ENCODE data around the gene CD68.
"Not testable (repeated sequence)": the region's sequence is repeated elsewhere in the genome, so short reads cannot be mapped to it uniquely, and the experiment has no call there.

The CD68 gene

DNA sequence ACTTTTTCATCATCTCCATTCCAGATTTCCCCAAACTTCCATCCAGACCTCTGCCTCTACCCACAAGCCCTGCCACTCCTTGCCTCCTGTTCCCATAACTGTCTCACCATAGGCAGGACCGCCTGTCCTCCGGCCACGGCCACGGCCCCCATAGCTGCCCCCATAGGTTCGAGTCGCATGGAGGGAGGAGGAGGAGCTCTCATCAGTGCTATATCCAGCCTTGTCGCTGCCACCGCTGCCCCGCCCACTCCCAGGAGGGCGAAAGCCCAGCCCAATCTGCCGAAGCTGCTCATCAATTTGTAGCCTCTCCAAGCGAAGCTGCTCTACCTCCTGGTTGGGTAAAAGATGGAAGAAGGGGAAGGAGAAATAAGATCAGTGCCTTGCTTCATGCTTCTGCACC is 13.9 kb downstream of the CD68 start:
- Histone ChIP-seq H3K9me3 (ENCODE audit: insufficient read depth, low read depth, low read length) (peaks cover 4% of the 10 kb centered on the region), H4K8ac (ENCODE audit: low read depth, low read length) (no peak overlapping the region), H3K4me2 (ENCODE audit: low read length) (no peak overlapping the region), H3K36me3 (ENCODE audit: control insufficient read depth in 1 of 2, insufficient read depth in 2 of 2, low read length in 2 of 2) (peaks cover 58 to 63% of the 10 kb centered on the region in 2 experiments), H2BK120ac (ENCODE audit: insufficient read depth, low read length, poor library complexity) (no peak overlapping the region), H2AK5ac (ENCODE audit: low read length) (no peak overlapping the region), H3K23ac (ENCODE audit: low read length) (no peak overlapping the region), H3K27ac (ENCODE audit: low read depth, low read length) (no peak overlapping the region), H3K79me2 (ENCODE audit: control insufficient read depth, insufficient read depth, low read length, poor library complexity) (peaks cover 4% of the 10 kb centered on the region), H4K12ac (ENCODE audit: low read depth, low read length) (no peak overlapping the region), H3K9ac (ENCODE audit: low read length) (no peak overlapping the region), H4K91ac (ENCODE audit: low read depth, low read length) (no peak overlapping the region), H2AFZ (ENCODE audit: insufficient read depth, low read length, poor library complexity) (no peak overlapping the region), H3K4ac (ENCODE audit: low read depth, low read length) (no peak overlapping the region), H2BK12ac (ENCODE audit: low read length) (no peak overlapping the region), H3K4me1 (ENCODE audit: control insufficient read depth in 1 of 2, insufficient read depth in 2 of 2, low read length in 2 of 2) (peaks cover 26 to 29% of the 10 kb centered on the region in 2 experiments), H3K4me3 (ENCODE audit: low read depth, low read length) (no peak overlapping the region), H3K27me3 (ENCODE audit: insufficient read depth, low read length) (no peaks in the 10 kb centered on the region), H3K79me1 (ENCODE audit: low read length) (peaks cover 8% of the 10 kb centered on the region), H3K18ac (ENCODE audit: low read length) (no peak overlapping the region), H2BK5ac (ENCODE audit: low read depth, low read length, poor library complexity) (no peak overlapping the region), H3K14ac (ENCODE audit: low read length) (no peak overlapping the region)
- no peak for DNase-seq
- WGBS (ENCODE audit: extremely low coverage, insufficient coverage, insufficient read length): no CpG with 5 or more reads among the region's 12 CpGs

DNA sequence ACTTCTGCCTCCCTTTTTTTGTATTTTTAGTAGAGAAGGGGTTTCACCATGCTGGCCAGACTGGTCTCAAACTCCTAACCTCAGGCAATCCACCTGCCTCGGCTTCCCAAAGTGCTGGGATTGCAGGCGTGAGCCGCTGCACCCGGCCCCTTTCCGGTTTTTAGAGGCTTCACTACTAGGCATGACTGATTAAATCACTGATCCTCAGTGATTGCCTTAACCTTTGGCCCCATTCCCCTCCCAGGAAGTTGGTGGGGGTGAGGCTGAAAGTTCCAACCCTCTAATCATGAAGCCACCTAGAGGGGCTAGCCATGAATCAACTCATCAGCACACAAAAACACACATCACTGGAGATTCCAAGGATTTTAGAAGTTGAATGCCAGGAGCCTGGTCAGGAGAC is 18.1 kb downstream of the CD68 start:
- not testable (repeated sequence) for H2AK5ac ChIP-seq (ENCODE audit: low read length); H3K4ac ChIP-seq (ENCODE audit: low read depth, low read length); H3K23ac ChIP-seq (ENCODE audit: low read length); H2AFZ ChIP-seq (ENCODE audit: insufficient read depth, low read length, poor library complexity); H3K4me2 ChIP-seq (ENCODE audit: low read length); H3K79me2 ChIP-seq (ENCODE audit: control insufficient read depth, insufficient read depth, low read length, poor library complexity); H2BK5ac ChIP-seq (ENCODE audit: low read depth, low read length, poor library complexity); H3K27ac ChIP-seq (ENCODE audit: low read depth, low read length); H2BK12ac ChIP-seq (ENCODE audit: low read length); H2BK120ac ChIP-seq (ENCODE audit: insufficient read depth, low read length, poor library complexity); H3K4me1 ChIP-seq (ENCODE audit: control insufficient read depth in 1 of 2, insufficient read depth in 2 of 2, low read length in 2 of 2); H3K79me1 ChIP-seq (ENCODE audit: low read length); H3K4me3 ChIP-seq (ENCODE audit: low read depth, low read length); H3K9me3 ChIP-seq (ENCODE audit: insufficient read depth, low read depth, low read length); DNase-seq; H3K27me3 ChIP-seq (ENCODE audit: insufficient read depth, low read length); H3K9ac ChIP-seq (ENCODE audit: low read length); H3K18ac ChIP-seq (ENCODE audit: low read length); H4K12ac ChIP-seq (ENCODE audit: low read depth, low read length); H4K8ac ChIP-seq (ENCODE audit: low read depth, low read length); H3K14ac ChIP-seq (ENCODE audit: low read length); H4K91ac ChIP-seq (ENCODE audit: low read depth, low read length)
- H3K36me3 ChIP-seq (ENCODE audit: control insufficient read depth in 1 of 2, insufficient read depth in 2 of 2, low read length in 2 of 2): peaks cover 69 to 72% of the 10 kb centered on the region in 2 experiments
- WGBS (ENCODE audit: extremely low coverage, insufficient coverage, insufficient read length): no CpG with 5 or more reads among the region's 5 CpGs

DNA sequence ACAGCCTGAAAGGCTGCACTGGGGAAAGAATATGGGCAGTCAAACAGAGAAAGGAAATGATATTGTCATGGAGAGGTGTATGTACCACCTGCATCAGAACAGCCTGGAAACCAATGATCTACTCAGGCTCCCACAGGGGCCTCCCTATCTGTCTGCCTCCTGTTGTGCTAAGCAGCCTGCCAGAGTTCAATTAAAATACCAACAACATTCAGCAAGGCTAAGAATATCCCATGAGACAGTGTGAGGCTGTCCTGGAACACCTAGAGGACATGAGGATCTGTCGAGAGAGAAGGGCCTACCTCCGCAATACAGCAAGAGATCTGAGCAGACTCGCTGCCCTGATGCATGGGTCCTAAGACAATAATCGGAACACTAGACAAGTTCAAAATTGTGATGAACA is 26.8 kb downstream of the CD68 start:
- H3K27me3 ChIP-seq (ENCODE audit: insufficient read depth, low read length): no peaks in the 10 kb centered on the region
- no peak overlapping the region for H2BK5ac ChIP-seq (ENCODE audit: low read depth, low read length, poor library complexity)
- no peak overlapping the region for H4K8ac ChIP-seq (ENCODE audit: low read depth, low read length)
- no peak overlapping the region for H3K14ac ChIP-seq (ENCODE audit: low read length)
- no peak overlapping the region for H3K9ac ChIP-seq (ENCODE audit: low read length)
- no peaks in the 10 kb centered on the region for H3K79me2 ChIP-seq (ENCODE audit: control insufficient read depth, insufficient read depth, low read length, poor library complexity)
- no peak overlapping the region for H2AK5ac ChIP-seq (ENCODE audit: low read length)
- no peak overlapping the region for H3K4me2 ChIP-seq (ENCODE audit: low read length)
- H3K9me3 ChIP-seq (ENCODE audit: insufficient read depth, low read depth, low read length): no peaks in the 10 kb centered on the region
- H3K27ac ChIP-seq (ENCODE audit: low read depth, low read length): no peak overlapping the region
- H2AFZ ChIP-seq (ENCODE audit: insufficient read depth, low read length, poor library complexity): no peak overlapping the region
- H4K91ac ChIP-seq (ENCODE audit: low read depth, low read length): no peak overlapping the region
- peaks cover 35 to 42% of the 10 kb centered on the region in 2 experiments for H3K36me3 ChIP-seq (ENCODE audit: control insufficient read depth in 1 of 2, insufficient read depth in 2 of 2, low read length in 2 of 2)
- no peak for DNase-seq
- H4K12ac ChIP-seq (ENCODE audit: low read depth, low read length): no peak overlapping the region
- no peak overlapping the region for H3K23ac ChIP-seq (ENCODE audit: low read length)
- no peaks in the 10 kb centered on the region for H3K4me1 ChIP-seq (ENCODE audit: control insufficient read depth in 1 of 2, insufficient read depth in 2 of 2, low read length in 2 of 2)
- H2BK120ac ChIP-seq (ENCODE audit: insufficient read depth, low read length, poor library complexity): no peak overlapping the region
- H3K4me3 ChIP-seq (ENCODE audit: low read depth, low read length): no peak overlapping the region
- no peak overlapping the region for H2BK12ac ChIP-seq (ENCODE audit: low read length)
- WGBS (ENCODE audit: extremely low coverage, insufficient coverage, insufficient read length): no CpG with 5 or more reads among the region's 4 CpGs
- no peak overlapping the region for H3K18ac ChIP-seq (ENCODE audit: low read length)
- no peaks in the 10 kb centered on the region for H3K79me1 ChIP-seq (ENCODE audit: low read length)
- no peak overlapping the region for H3K4ac ChIP-seq (ENCODE audit: low read depth, low read length)

DNA sequence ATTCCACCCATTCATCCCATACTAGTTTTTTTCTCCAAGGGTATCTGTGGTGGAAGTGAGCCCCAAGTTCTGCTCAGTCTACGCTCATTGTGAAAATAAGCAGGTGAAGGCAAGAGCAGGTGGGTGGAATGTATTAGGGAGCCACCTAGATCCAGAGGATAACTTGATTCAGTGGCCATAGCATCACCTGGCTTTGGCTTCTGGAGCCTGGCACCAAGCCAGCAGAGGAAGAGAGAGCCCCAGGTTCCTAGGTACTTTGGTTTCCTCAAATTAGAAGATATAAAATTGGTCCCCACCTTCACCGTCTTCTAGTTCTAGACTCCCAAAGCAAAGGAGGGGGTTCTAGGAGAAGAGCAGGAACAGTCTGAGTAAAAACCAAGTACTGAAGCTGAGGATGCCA is 31.2 kb downstream of the CD68 start:
- Histone ChIP-seq H3K27me3 (ENCODE audit: insufficient read depth, low read length) (no peaks in the 10 kb centered on the region), H3K79me1 (ENCODE audit: low read length) (peaks cover 7% of the 10 kb centered on the region), H2BK12ac (ENCODE audit: low read length) (no peak overlapping the region), H2BK5ac (ENCODE audit: low read depth, low read length, poor library complexity) (no peak overlapping the region), H4K91ac (ENCODE audit: low read depth, low read length) (no peak overlapping the region), H4K8ac (ENCODE audit: low read depth, low read length) (no peak overlapping the region), H3K9ac (ENCODE audit: low read length) (no peak overlapping the region), H3K4ac (ENCODE audit: low read depth, low read length) (no peak overlapping the region), H2AFZ (ENCODE audit: insufficient read depth, low read length, poor library complexity) (no peak overlapping the region), H4K12ac (ENCODE audit: low read depth, low read length) (no peak overlapping the region), H3K4me3 (ENCODE audit: low read depth, low read length) (no peak overlapping the region), H3K79me2 (ENCODE audit: control insufficient read depth, insufficient read depth, low read length, poor library complexity) (peaks cover 6% of the 10 kb centered on the region), H3K27ac (ENCODE audit: low read depth, low read length) (no peak overlapping the region), H3K36me3 (ENCODE audit: control insufficient read depth in 1 of 2, insufficient read depth in 2 of 2, low read length in 2 of 2) (peaks cover 5 to 8% of the 10 kb centered on the region in 2 experiments), H3K18ac (ENCODE audit: low read length) (no peak overlapping the region), H2BK120ac (ENCODE audit: insufficient read depth, low read length, poor library complexity) (no peak overlapping the region), H2AK5ac (ENCODE audit: low read length) (no peak overlapping the region), H3K4me2 (ENCODE audit: low read length) (no peak overlapping the region), H3K4me1 (ENCODE audit: control insufficient read depth in 1 of 2, insufficient read depth in 2 of 2, low read length in 2 of 2) (peaks cover 8 to 9% of the 10 kb centered on the region in 2 experiments), H3K14ac (ENCODE audit: low read length) (no peak overlapping the region), H3K23ac (ENCODE audit: low read length) (no peak overlapping the region), H3K9me3 (ENCODE audit: insufficient read depth, low read depth, low read length) (no peaks in the 10 kb centered on the region)
- WGBS (ENCODE audit: extremely low coverage, insufficient coverage, insufficient read length): no CpG with 5 or more reads among the region's 2 CpGs
- DNase-seq: no peak
